ENCODE measurements around the gene CNTNAP2.

Gene CNTNAP2

GRCh38 chr7:146424084-146424483, 307.5 kb downstream of the CNTNAP2 start:
- no peak for DNase-seq (ENCODE audit: low spot score)

- DNase-seq (ENCODE audit: low spot score) = no peak
Observed at GRCh38 chr7:146433501-146433900, 316.9 kb downstream of the CNTNAP2 start.

- no peak for DNase-seq (ENCODE audit: low spot score)
Observed at GRCh38 chr7:146443102-146443501, 326.5 kb downstream of the CNTNAP2 start.

- no peak for DNase-seq (ENCODE audit: low spot score)
Observed at GRCh38 chr7:146449625-146450024, 333.0 kb downstream of the CNTNAP2 start.

GRCh38 chr7:146455091-146455655, 338.6 kb downstream of the CNTNAP2 start:
- DNase-seq (ENCODE audit: low spot score) = no peak

GRCh38 chr7:146479040-146479439, 362.4 kb downstream of the CNTNAP2 start:
- DNase-seq (ENCODE audit: low spot score) = no peak

- no peak for DNase-seq (ENCODE audit: low spot score)
Observed at GRCh38 chr7:146486519-146486918, 369.9 kb downstream of the CNTNAP2 start.

GRCh38 chr7:146492017-146492416, 375.4 kb downstream of the CNTNAP2 start:
- DNase-seq (ENCODE audit: low spot score) = no peak

- DNase-seq (ENCODE audit: low spot score) = no peak
Observed at GRCh38 chr7:146494952-146495596, 378.5 kb downstream of the CNTNAP2 start.

GRCh38 chr7:146496657-146497056, 380.1 kb downstream of the CNTNAP2 start:
- no peak for DNase-seq (ENCODE audit: low spot score)

GRCh38 chr7:146499970-146500369, 383.4 kb downstream of the CNTNAP2 start:
- DNase-seq (ENCODE audit: low spot score) = no peak

- DNase-seq (ENCODE audit: low spot score) = no peak
Observed at GRCh38 chr7:146503844-146504243, 387.2 kb downstream of the CNTNAP2 start.

- DNase-seq (ENCODE audit: low spot score) = no peak
Observed at GRCh38 chr7:146510088-146510680, 393.6 kb downstream of the CNTNAP2 start.

- no peak for DNase-seq (ENCODE audit: low spot score)
Observed at GRCh38 chr7:146514304-146514703, 397.7 kb downstream of the CNTNAP2 start.

- no peak for DNase-seq (ENCODE audit: low spot score)
Observed at GRCh38 chr7:146528581-146528980, 412.0 kb downstream of the CNTNAP2 start.

GRCh38 chr7:146539836-146540235, 423.2 kb downstream of the CNTNAP2 start:
- DNase-seq (ENCODE audit: low spot score) = no peak

- DNase-seq (ENCODE audit: low spot score) = no peak
Observed at GRCh38 chr7:146542101-146542500, 425.5 kb downstream of the CNTNAP2 start.

GRCh38 chr7:146544748-146545147, 428.1 kb downstream of the CNTNAP2 start:
- DNase-seq (ENCODE audit: low spot score) = no peak

GRCh38 chr7:146548816-146549215, 432.2 kb downstream of the CNTNAP2 start:
- DNase-seq (ENCODE audit: low spot score) = no peak

- no peak for DNase-seq (ENCODE audit: low spot score)
Observed at GRCh38 chr7:146554556-146554955, 438.0 kb downstream of the CNTNAP2 start.

GRCh38 chr7:146557971-146558469, 441.4 kb downstream of the CNTNAP2 start:
- no peak for DNase-seq (ENCODE audit: low spot score)

- no peak for DNase-seq (ENCODE audit: low spot score)
Observed at GRCh38 chr7:146565872-146566271, 449.3 kb downstream of the CNTNAP2 start.

GRCh38 chr7:146575903-146576302, 459.3 kb downstream of the CNTNAP2 start:
- DNase-seq (ENCODE audit: low spot score) = no peak
